Activated effector memory CD4-positive, alpha-beta T cell treated with Interleukin-2 at 50 U/mL for 16 hours (primary cell): ENCODE data around the gene UNC13D.
"Not testable (repeated sequence)": the region's sequence is repeated elsewhere in the genome, so short reads cannot be mapped to it uniquely, and the experiment has no call there.

Experiments used
- DNase-seq: peaks from one replicate; pipeline ENCODE4 v3.0.0-alpha.2; 2020

Gene UNC13D

DNA sequence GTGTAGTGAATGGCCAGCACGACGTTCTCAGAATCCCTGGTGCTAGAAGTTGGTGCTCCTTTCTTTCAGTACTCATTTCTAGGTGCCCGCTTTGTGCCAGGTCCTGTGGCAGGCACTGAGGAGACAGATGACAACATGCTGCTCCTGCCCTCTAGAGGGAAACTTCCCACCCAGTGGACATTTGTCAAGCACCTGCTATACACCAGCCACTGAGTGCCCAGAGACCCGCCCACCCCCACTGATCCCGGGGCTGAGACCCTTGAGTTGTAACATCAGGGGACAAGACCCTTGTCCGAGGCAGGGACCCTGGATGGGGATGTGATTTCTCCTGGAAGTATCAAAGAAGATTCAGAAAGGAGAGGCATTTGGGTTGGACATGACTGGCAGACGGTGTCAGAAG, 25.1 kb downstream of the UNC13D start:
- no peak for DNase-seq

DNA sequence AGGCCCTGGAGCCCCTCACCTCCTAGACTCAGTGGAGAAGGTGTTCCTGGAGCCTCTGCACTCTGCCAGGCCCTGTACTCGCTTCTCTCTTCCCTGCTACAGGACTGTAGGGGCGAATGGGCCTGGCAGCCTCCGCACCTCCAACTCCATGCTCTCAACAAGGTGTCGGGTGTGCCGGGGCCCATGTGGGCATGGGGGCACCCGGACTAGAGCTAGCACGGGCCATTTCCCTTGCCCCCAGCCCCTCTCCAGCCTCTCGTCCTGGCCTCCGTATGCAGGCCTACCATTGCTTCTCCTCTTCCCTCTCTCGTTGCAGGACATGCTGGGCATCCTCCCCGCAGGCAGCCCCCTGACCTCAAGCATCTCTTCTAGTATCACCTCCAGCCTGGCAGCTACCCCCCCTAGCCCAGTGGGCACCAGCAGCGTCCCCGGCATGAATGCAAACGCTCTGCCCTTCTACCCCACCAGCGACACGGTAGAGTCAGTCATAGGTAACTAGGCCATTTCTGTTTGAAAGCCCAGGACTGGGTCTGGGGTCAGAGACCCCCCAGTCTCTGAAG, 25.8 kb downstream of the UNC13D start:
- DNase-seq = no peak

DNA sequence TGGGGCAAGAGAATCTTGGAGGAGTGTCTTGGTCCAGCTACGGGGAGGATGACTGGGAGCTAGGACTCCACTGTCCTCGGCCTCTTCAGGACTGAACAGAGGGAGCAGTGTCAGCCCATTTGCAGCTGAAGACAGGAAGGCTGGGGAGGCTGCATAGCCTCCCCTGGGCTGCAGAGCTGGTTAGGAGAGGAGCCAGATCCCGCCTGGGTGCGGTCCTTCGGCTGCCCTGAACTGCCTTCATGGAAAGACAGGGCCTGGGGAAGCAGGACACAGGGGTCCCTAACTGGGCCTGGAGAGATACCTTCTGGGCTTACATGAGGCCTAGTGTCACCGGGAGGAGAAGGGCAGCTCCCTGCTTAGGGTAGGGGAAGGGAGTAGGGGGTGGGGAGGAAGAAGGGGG, 26.6 kb downstream of the UNC13D start:
- DNase-seq = no peak

DNA sequence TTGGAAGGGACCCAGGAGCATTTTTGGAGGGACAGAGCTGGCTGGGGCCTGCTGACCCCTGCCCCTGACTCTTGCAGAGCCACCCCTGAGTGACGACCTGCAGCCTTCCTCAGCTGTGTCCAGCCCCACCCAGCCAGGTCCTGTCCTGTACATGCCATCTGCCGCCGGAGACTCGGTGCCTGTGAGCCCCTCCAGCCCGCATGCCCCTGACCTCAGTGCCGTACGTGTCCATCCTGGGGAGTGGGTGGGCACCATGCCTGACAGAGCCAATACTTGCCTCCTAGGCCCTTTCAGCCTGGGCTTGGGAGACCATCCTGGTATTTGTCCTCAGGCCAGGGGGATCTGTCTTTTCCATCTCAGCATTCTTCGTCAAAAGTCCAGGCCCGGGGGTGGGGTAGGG, 27.5 kb downstream of the UNC13D start:
- DNase-seq = no peak

DNA sequence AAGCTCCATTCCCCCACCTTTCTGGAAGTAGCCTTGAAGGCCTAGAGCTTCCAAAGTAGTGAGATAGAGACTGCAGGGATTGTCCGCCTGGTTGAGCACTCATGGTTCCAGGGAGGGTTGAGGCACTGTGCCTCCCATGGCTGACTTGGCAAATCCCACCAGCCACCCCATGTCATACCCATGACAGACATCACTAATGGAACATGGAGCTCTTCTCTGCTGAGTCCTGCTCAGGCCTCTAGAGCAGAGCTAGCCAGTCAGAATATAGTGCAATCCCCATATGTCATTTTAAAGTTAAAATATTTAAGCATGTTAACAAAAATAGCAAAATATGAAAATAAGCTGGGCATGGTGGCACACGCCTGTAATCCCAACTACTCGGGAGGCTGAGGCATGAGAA, 28.8 kb downstream of the UNC13D start:
- no peak for DNase-seq

DNA sequence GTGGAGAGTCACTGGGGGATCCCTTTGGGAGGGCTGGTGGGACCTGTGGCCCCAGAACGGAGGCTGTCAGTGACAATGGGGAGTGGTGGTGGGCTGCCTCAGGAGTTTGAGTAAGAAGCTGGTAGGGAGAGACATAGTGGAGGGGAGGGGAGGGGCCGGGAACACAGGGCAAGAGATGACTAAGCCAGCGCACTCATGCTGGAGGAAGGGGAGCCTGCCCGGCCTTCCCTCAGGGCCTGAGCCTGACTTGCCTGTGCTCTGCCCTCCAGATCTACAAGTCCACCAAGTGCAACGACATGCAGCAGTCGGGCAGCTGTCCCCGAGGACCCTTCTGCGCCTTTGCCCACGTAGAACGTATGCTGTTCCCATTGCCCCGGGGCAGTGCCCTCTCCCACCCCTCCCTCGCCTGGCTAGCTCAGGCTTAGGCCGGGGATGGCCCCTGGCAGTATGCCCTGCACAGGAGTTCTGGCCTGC, 29.3 kb downstream of the UNC13D start:
- no peak for DNase-seq

DNA sequence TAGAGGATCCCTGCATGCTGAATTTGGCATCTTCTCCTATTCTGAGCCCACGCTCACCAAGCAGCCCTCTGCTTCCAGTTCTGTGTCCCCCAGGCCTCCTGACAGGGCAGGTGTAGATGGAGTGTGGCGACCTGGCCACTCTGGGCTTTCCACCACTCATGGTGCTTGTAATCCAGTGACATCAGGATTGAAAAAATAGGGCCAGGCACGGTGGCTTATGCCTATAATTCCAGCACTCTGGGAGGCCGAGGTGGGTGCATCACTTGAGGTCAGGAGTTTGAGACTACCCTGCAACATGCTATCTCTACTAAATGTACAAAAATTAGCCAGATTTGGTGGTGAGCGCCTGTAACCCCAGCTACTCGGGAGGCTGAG, 30.2 kb downstream of the UNC13D start:
- DNase-seq = no peak

DNA sequence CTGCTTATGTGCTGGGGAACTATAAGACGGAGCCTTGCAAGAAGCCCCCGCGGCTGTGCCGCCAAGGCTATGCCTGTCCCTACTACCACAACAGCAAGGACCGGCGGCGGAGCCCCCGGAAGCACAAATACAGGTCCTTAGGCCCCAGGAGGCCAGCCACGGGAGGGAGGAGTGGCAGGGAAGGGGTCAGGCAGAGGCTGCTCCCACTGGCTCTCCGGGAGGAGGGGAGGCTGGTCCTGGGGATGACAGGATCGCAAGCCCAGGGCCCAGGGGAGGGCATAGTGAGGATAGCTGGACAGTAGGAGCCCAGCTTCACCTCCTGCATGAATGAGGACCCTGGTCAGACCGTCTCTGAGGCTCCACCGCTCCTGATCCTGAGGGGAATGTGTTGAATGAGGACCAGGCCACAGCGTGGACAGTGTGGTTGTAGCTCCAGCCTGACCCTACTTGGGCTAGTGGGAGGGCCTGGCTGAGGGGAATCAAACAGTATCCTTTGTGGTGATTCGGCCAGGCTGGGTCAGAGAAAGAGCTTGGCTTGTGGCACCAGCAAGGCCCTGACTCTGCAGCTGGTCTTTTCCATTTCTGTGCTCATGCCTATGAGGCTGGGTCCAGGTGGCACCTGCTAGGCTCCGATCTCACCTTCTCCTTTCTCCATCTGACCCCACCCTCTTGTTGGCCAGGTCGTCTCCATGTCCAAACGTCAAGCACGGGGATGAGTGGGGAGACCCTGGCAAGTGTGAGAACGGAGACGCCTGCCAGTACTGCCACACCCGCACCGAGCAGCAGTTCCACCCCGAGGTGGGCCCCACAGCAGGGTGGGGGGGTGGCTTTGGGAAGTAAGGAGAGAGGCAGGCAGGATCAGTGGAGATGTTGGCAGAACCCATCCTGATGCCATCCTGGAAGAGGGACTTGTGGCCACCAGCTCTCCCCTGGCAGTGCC, 30.9 kb downstream of the UNC13D start:
- no peak for DNase-seq

DNA sequence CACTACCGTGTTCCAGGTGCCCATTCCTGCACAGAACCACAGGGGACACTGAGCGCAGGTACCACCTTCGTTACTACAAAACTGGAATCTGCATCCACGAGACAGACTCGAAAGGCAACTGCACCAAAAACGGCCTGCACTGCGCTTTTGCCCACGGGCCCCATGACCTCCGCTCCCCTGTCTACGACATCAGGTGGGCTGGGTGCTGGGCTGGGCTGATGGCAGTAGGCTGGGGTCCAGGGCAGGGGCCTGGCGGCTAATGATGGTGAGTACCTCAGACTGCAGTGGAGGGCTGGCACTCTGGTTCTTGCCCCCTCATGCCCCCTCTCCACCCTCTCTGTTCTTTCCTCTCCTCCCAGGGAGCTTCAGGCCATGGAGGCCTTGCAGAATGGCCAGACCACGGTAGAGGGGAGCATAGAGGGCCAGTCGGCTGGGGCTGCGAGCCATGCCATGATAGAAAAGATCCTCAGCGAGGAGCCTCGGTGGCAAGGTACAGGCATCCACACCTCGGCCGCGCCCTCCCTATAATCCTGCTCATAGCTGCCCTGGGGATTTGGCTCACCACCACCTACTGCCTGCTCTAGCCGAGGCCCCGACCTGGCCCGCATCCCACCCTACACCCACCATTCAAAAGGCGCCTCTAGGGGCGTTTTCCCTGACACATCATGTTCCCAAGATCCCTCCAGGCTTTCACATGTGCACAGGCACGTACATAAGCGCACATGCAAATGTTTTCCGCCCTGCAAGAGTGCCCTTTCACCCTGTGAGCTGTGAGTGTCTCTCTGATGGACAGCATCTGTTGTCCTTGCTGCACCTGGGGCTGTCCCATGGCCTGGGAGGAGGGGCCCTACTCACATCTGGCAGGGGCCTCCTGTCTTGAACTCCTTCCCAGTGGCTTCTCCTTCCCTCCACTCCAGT, 31.8 kb downstream of the UNC13D start:
- no peak for DNase-seq

DNA sequence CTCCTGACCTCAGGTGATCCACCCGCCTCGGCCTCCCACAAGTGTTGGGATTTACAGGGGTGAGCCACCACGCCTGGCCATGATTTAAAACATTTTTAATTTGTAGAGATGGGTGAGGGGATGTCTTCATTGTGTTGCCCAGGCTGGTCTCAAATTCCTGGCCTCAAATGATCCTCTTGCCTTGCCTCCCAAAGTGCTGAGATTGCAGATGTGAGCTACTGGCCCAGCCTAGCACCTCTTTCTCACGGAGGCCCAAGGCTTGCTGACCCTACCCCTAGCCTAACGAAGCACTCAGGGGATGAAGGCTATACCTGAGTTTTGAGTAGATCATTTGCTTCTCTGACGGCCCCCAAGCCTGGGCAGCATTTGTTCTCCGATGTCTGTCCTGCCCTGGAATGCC, 33.0 kb downstream of the UNC13D start:
- DNase-seq = no peak

DNA sequence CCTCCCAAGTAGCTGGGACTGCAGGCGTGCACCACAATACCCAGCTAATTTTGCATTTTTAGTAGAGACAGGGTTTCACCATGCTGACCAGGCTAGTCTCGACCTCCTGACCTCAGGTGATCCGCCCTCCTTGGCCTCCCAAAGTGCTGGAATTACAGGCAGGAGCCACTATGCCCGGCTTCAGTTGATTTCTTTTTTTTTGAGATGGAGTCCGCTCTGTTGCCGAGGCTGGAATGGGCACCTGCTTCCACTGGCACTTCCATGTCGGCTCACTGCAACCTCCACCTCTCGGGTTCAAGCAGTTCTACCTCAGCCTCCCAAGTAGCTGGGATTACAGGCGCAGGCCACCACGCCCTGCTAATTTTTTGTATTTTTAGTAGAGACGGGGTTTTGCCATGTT, 33.4 kb downstream of the UNC13D start:
- DNase-seq = not testable (repeated sequence)

DNA sequence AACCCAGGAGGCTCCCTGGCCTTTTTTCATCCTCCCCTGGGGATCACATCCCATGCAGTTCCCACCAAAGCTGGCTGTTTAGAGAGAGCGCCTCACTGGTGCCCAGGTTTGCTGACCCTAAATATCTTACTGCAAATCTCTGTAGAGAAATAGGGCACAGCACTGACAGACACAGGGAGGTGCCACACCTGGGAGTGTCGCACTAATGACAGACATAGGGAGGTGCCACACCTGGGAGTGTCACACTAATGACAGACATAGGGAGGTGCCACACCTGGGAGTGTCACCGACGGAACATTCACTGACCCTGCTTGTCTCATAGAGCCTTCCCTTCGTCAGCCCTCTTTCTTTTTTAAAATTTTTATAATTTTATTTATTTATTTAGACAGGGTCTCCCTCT, 34.0 kb downstream of the UNC13D start:
- no peak for DNase-seq

DNA sequence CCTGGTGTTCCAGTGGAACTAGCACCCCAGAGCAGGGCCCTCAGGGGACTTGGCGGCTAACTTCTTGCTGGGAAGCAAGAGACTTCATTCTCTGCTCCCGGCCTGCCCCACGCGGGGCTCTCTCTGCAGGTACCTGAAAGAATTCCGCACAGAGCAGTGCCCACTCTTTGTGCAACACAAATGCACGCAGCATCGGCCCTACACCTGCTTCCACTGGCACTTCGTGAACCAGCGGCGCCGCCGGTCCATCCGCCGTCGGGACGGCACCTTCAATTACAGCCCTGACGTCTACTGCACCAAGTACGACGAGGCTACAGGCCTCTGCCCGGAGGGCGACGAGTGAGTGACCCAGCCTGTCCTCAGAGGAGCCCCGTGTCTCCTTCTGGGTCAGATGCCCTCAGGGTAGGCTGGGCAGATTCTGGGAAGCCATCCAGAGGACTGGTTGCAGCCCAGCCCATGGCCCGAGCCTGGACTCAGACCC, 34.5 kb downstream of the UNC13D start:
- DNase-seq = no peak

DNA sequence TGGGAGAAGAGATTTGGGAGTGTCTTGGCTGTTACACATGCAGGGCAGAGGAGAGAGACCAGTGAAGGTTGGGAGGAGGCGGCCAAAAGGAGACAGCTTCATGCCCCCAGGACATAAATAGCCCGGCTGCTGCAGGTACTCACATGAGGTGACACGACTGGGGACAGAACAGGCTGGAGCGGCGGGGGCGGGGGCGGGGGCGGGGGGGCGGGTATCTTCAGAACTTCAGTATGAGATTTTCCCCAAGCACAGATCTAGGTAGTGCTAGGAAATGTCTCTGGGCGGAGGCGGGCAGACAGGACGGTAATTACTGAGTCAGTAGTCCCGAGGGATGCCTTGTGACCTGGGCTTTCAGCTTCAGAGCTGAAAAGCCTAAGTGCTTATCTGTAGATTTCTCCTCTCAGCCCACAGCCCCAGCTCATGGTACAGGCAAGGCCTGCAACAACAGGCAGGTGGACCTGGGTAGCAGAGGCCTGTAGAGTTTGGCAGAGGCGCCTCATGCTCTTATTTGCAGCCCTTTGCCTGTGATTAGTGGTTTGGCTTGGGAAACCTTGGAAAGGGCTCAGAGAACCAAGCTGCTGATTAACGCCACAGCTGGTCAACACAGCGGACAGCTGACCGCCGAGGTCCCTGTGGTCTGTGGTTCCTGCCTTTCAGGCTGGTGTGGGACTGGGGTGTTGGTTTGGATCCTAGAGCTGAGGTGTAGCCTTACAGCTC, 35.1 kb downstream of the UNC13D start:
- no peak for DNase-seq

DNA sequence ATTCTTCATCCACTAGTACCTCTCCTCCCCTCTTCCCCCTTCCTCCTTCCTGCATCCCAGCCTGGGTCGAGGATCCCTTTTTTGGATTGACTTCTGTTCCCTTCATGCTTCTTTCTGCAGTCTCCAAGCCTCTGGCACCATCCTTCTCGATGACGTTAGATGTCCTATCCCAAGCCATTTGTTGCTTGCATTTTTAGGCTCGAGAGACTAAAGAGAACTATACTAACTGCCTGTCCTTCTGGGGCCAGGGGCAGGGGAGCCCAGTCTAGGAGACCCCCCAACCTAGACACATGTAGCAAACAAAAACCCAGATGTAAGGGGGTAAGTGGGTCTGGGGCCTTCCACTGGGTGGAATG, 35.7 kb downstream of the UNC13D start:
- no peak for DNase-seq

DNA sequence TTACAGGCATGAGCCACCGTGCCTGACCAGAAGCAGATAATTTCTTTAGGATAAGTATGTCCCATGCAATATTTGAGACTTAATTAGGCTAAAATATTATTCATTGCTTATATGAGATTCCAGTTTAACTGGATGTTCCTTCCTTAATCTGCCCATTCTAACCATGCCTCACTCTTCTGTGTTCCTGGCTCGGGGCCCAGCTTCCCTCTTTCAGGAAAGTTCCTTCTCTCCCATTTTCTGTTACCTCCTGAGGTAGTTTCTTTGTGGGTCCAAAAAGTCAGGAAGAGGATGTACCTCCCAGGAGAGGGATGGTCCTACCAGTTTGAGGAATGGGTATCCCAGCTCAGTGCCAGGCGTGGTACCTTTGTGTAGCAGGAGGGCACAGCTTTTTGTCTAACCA, 36.3 kb downstream of the UNC13D start:
- no peak for DNase-seq

DNA sequence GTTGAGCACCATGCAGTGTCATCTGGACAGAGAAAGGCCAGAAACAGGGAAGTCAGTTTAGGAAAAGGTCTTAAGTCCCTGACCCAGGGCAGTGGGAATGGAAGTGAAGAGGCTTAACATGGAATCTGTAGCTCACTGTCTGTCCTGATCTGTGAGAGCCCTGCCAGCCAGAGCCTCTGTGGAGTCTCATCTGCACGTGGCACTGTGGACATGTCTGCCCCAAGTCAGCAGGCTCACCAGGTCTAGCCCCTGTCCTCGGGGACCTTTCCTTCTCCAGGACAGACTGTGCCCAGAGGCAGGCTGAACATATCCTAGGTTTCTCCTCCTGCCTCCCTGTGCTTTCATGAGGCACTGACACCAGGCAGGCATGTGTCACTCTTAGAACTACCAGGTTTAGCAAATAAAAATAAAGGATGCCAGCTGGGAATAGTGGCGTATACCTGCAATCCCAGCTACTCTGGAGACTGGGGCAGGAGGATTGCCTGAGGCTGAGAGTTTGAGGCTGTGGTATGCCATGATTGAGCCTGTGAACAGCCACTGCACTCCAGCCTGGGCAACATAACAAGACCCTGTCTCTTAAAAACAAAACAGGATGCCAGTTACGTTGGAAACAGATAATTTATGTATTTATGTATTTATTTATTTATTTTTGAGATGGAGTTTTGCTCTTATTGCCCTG, 37.2 kb downstream of the UNC13D start:
- DNase-seq = no peak

DNA sequence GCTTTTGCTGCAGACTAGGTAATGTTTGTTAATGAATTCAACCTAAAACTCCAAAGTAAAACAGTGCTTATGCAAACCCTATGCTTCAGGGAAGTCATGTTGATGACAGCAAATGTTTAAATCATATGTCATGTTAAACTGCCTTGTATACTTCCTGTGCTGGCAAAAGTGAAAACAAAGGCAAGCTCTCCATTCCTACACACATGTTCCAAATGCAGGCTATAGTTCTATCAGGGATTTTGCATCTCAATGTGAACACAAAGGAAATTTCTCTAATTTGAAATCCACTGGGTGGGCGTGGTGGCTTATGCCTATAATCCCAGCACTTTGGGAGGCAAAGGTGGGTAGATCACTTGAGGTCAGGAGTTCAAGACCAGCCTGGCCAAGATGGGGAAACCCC, 40.3 kb downstream of the UNC13D start:
- no peak for DNase-seq

DNA sequence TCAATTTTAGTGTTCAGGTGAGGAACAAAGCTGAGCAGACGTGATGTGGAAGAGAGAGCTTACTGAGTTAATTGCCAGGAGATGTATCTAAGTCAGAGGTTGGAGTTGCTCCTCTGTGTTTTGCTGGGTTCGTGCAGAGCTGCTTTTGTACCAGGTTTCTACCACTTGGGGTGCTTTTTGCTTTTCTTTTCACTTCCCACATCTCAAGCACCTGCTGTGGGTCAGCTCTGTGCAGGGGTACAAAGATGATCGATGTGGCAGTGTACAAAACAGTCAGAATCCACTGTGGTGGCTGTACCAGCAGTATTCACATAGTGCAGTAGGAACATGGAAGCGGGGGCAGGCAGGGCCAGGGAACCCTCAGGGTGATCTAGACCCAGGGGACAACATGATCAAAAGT, 44.8 kb downstream of the UNC13D start:
- no peak for DNase-seq

DNA sequence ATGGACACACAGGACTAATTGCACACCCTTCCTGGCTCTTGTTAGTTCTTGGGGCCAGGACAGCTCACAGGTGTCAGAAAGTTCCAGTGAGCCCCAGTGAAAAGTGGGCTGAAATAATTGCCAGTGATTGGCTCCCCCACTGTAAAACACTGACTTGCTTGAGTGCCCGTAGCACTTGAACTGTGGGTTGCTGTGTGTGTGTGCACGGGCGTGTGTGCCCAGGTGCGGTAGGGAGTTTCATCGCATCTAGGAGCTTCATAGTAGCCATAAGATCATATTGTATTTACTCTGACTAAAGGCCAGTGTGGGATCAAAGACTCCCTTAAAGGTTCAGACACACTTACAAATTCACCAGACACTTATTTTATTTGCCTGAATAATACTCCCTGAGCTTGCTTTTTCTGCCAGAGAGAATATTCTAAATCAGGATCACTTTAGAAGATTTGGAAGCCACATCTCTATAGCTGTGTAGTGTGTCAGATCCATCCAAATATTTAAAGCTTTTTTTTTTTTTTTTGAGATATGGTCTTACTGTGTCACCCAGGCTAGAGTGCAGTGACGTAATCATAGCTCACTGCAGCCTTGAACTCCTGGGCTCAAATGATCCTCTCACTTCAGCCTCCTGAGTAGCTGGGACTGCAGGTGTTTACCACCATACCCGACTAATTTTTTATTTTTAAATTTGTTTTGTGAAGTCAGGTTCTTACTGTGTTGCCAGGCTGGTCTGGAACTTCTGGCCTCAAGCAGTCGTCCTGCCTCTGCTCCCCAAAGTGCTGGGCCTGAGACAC, 48.2 kb downstream of the UNC13D start:
- DNase-seq = no peak

DNA sequence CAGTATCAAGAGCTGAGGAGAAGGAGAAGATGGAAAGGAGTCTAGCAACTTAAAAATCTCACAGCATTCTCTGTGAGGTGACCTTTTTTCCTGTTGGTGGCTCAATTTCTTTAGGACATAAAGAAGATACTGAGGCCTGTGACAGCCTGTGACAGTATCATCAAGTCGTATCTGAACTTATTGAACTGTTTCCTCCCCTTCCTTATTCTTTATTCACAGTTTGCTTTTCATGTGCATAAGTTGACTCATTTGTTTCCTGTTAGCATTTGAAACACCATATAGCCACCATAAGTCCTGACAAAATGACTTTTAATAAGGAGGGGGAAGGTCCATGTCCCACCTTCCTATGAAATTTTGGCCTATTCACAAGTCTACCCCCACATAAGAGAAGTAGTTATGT, 50.7 kb downstream of the UNC13D start:
- DNase-seq = no peak
